GM10248 (cell line): ENCODE results near the gene GPX8.

ENCODE experiments used
- CTCF ChIA-PET: fragments of 300-600 bp; sonication (Branson Sonifier 250); formaldehyde crosslinking; extraction: SDS; loops from one replicate; lab custom pipeline; 2021; ENCODE audit warnings: antibody characterized with exemption; lab: Yijun Ruan, JAX
- POLR2A ChIA-PET: fragments of 350-650 bp; sonication (Branson Sonifier 250); formaldehyde crosslinking; extraction: SDS; loops from one replicate; lab custom pipeline; 2020; ENCODE audit warnings: antibody characterized with exemption; lab: Yijun Ruan, JAX
- DNase-seq: peaks from one replicate; pipeline ENCODE4 v3.0.0; 2012; ENCODE audit errors: extremely low spot score
- TF ChIP-seq, protein P1 (sequence below): IDR thresholded peaks from 2 replicates; pipeline ENCODE4 v1.5.1; 2012; ENCODE audit warnings: mild to moderate bottlenecking, low read depth; ENCODE audit errors: extremely low read depth, missing control alignments, control extremely low read depth

GPX8 gene

DNA sequence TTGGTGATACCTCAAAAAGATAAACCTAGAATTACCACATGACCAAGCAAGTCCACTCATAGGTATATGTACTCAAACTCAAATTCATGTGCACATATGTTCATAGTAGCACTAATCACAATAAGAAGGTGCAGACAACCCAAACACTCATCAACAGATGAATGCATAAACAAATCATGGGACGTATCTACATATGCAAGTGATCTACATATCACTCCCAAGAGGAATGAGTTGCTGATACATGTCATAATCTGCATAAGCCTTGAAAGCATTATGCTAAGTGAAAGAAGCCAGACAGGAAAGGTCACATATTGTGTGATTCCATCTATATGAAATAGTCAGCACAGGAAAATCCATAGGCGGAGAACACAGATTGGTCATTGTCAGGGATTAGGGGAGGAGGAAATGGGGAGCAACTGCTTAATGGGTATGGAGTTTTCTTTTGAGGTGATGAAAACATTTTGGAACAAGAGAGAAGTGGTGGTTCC is 10.6 kb upstream of the GPX8 start:
- TF ChIP-seq, protein P1, sequence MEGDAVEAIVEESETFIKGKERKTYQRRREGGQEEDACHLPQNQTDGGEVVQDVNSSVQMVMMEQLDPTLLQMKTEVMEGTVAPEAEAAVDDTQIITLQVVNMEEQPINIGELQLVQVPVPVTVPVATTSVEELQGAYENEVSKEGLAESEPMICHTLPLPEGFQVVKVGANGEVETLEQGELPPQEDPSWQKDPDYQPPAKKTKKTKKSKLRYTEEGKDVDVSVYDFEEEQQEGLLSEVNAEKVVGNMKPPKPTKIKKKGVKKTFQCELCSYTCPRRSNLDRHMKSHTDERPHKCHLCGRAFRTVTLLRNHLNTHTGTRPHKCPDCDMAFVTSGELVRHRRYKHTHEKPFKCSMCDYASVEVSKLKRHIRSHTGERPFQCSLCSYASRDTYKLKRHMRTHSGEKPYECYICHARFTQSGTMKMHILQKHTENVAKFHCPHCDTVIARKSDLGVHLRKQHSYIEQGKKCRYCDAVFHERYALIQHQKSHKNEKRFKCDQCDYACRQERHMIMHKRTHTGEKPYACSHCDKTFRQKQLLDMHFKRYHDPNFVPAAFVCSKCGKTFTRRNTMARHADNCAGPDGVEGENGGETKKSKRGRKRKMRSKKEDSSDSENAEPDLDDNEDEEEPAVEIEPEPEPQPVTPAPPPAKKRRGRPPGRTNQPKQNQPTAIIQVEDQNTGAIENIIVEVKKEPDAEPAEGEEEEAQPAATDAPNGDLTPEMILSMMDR = no peak
- no peak for DNase-seq
- CTCF ChIA-PET = no interaction called here
- POLR2A ChIA-PET = no interaction called here

DNA sequence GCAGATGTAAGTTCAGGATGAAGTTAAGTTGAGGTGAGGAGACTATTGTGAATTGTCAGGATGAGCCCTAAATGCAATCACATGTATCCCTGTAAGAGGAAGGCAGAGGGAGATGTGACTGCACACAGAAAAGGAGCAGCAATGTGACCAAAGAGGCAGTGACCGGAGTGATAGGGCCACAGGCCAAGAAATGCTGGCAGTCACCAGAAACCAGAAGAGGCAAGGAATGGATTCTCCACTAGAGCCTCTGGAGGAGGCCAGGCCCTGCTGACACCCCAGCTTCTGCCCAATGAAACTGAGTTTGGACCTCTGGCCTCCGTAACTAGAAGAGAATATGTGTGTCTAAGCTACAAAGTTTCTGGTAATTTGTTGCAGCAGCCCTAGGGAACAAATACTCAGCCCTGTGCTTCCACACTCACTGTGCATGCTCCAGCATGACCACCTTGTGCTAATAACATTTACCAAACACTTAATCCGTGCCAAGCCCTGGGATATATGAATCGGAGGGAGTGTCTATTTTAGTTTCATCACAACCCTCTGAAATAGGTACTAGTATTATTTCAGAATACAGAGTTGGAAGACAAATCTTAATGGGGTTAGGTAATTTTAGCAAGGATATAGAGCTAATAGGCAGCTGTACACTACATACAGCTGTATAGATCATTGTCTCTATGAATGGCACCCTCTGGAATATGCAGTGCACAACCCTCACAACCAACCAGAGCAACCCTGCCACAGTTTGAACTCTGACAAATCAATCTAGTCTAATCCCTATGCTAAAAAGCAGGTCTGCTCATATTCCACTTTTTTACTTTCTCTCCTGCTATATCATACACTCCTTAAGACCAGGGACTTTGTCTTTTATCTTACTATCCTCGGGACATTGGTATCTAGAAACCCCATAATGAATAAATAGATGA is 7.8 kb upstream of the GPX8 start:
- POLR2A ChIA-PET = no interaction called here
- TF ChIP-seq, protein P1 = no peak
- CTCF ChIA-PET = no interaction called here
- DNase-seq = no peak

DNA sequence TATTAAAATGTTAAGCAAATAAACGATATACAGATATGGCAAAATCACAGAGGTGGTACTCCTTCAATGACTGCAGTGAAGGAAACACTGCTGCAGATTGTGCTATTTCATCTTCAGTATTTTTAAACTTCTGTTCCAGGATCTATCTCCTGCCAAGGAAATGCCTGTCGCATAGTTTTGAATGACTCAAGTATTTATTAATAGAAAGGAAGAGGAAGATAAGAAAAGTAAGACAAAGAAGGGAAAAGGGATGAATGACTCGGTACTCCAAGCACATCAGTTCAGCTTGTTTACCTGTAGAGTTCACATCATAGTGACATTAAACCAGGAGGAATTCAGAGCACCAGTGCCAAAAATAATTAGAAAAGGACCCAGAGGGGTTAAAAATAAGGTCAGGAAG is 5.1 kb upstream of the GPX8 start:
- DNase-seq = no peak
- ChIA-PET CTCF (no interaction called here), POLR2A (no interaction called here)
- TF ChIP-seq, protein P1 = no peak

DNA sequence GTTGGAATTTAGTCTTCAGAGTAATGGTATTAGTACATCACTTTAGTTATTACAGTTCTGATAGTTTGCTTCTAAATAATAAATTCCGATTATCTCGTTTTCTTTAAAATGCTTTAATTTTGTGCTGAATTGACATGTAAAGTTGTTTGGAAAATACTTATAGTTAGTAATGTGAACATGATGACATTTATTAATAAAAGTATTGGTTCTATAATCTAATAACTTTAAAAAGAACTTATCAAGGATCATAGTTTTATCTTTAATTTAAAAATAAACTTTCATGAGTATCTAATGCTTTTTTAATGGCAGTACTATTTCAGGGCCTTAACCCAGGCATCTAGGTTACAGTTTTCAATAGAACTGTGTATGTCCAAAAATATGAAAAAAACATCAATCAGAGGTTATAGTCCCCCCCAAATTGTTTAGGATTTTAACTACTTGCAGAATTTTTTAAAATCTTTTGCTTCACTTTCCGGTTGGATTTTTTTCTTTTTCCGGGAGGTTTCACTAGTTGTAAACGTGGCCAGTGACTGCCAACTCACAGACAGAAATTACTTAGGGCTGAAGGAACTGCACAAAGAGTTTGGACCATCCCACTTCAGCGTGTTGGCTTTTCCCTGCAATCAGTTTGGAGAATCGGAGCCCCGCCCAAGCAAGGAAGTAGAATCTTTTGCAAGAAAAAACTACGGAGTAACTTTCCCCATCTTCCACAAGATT is 680 bp downstream of the GPX8 start:
- TF ChIP-seq, protein P1 = no peak
- POLR2A ChIA-PET = no interaction called here
- no peak for DNase-seq
- CTCF ChIA-PET = interaction anchor here (0.8 to 1.7 kb wide), 9 partner anchors 11 to 258 kb away, joined by 3 to 12 read pairs (median 4); partner anchors contain the start of gene CDC20B

DNA sequence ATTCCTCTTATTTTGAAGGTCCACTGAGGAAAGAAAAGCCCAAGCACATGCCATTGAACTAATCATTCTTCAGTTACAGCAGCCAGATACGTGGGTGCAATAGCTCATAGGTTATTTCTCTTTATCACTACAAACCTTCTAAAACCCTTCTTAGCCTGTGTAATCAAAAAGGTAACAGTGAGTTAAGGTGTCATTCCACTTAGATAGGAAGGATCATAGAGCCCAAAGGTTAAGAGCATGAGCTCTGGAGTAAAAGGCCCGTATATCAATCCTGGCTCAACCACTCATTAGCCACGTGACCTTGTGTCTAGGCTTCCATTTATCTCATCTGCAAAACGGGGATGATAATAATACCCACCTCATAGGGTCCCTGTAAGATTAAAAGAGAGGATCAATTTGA is 2.7 kb downstream of the GPX8 start:
- DNase-seq = no peak
- CTCF ChIA-PET = interaction anchor here (1.3 to 1.4 kb wide), 2 partner anchors 12 to 256 kb away, joined by 3 read pairs; no protein-coding TSS in a partner anchor
- POLR2A ChIA-PET = no interaction called here
- TF ChIP-seq, protein P1 = no peak

DNA sequence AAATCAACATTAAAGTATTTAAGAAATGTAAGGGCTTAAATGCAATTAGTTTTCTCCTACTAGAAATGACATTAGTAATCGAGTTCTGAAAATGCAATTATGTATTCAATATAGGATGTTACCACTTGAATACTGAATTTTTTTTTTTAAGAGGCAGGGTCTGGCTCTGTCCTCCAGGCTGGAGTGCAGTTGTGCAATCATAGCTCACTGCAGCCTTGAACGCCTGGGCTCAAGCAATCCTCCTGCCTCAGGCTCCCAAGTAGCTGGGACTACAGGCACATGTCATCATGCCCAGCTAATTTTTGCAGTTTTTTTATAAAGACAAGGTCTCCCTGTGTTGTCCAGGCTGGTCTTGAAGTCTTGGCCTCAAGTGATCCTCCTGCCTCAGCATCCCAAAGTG is 11.5 kb downstream of the GPX8 start:
- no peak for DNase-seq
- TF ChIP-seq, protein P1 = no peak
- ChIA-PET CTCF (interaction anchor here (0.9 to 4.0 kb wide), 10 partner anchors 10 to 520 kb away, joined by 3 to 19 read pairs (median 4); partner anchors contain the start of gene GPX8), POLR2A (no interaction called here)
